Nephron progenitor cell (in vitro differentiated cells): ENCODE measurements around the gene MDM1.

Experiments
- DNase-seq: peaks from one replicate; pipeline ENCODE4 v3.0.0; 2021
- H3K27ac Mint-ChIP-seq: 2 replicates; pipeline ENCODE4 v1.8.0; 2021; ENCODE audit warnings: mild to moderate bottlenecking, moderate library complexity, mixed read lengths
- H3K27me3 Mint-ChIP-seq: 2 replicates; pipeline ENCODE4 v1.8.0; 2021; ENCODE audit warnings: mild to moderate bottlenecking, low read depth, mixed read lengths; ENCODE audit not compliant: poor library complexity
- H3K36me3 Mint-ChIP-seq: 2 replicates; pipeline ENCODE4 v1.8.0; 2021; ENCODE audit warnings: low read depth, mixed read lengths
- H3K4me1 Mint-ChIP-seq: 2 replicates; pipeline ENCODE4 v1.8.0; 2021; ENCODE audit warnings: mixed read lengths
- H3K4me3 Mint-ChIP-seq: 2 replicates; pipeline ENCODE4 v1.8.0; 2021; ENCODE audit warnings: mild to moderate bottlenecking, moderate library complexity, mixed read lengths
- H3K9me3 Mint-ChIP-seq: 2 replicates; pipeline ENCODE4 v1.8.0; 2021; ENCODE audit warnings: mild to moderate bottlenecking, moderate library complexity, mixed read lengths
- CTCF ChIP-seq: fragments of 200-600 bp; sonication (generic); IDR thresholded peaks from 2 replicates; pipeline ENCODE4 v1.5.0; 2021; ENCODE audit warnings: antibody characterized with exemption

MDM1 gene

DNA sequence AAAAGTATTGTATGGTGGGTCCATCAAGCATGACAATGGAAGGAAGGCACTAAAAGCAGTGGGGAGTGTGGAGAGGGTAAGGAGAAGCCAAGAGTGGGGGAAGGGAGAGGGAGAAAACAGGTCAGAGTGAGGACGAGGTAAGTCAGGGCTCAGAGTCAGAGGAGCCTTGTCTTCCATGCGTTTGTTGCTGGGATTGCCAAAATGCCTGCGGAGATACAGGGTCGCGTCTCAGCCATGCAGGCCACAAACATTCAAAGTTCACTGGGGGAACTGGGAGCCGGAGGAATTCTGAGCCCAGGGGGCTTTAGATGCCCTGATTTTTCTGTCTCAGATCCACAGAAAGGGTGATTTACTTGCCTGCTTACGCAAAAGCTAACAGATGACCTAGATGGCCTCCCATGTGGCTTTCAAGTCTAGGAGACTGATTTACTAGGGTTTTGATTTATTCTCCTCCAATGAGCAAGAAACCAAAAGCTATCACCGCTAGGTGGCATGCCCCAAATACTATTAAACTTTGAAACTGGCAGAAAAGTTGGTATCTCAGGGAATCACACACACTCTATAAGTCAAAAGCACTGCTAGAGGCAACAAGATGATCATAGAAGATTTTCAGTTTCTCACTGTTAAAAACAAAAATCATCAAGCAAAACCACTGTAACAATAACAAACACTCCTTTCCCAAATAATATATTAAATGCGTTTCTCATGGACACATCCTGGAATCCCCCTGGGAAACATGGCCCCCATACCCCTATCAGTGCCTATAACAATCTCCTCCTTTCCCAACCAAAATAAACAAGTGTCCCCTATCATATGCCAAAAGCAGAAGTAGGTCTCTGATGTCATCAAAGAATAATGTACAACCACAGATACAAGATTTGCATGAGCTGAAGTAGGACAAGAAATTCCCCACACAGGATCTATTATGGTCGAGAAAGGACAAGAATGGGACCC lies 26.6 kb upstream of the MDM1 start:
- peak; percentile 64 for TF ChIP-seq CTCF
- Mint-ChIP-seq H3K27me3 (no peaks in the 10 kb centered on the region), H3K36me3 (no peaks in the 10 kb centered on the region), H3K9me3 (no peaks in the 10 kb centered on the region), H3K4me3 (peak overlapping the region; percentile 48), H3K27ac (peak overlapping the region; percentile 93), H3K4me1 (peaks cover 38% of the 10 kb centered on the region)
- DNase-seq, result peak; percentile 41

GRCh38 chr12:68356986-68357385 lies 24.8 kb upstream of the MDM1 start:
- Mint-ChIP-seq H3K4me1 (peaks cover 30% of the 10 kb centered on the region), H3K27me3 (peaks cover 5% of the 10 kb centered on the region), H3K9me3 (no peaks in the 10 kb centered on the region), H3K27ac (no peak overlapping the region), H3K36me3 (no peaks in the 10 kb centered on the region), H3K4me3 (no peak overlapping the region)
- no peak for DNase-seq
- no peak for TF ChIP-seq CTCF

DNA sequence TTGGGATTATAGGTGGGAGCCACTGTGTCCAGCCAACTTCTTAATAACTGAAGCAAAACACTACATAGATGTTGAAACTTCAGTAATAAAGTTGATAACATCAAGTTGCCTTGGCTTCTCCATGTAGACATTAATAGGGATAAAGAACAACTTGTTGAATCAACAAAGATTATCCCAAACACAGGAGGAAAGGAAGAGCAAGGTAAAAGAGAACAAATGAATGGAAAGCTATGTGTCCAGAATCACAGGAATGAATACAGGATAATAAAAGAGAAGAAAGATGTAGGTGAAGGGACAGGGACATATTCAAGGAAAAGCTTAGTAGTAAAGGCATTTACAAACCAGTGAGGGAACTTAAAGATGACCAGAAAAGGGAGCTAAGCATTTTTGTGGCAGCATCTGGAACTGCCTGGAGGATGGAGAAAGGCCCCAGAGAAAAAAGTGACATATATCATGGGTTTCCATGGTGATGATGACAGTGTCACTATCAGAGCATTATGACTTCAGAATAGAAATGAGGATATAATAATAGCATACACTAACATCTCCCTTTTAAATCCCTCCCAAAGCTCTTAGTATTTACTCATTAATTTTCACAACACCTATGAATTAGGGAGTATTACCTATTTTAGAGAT lies 24.0 kb upstream of the MDM1 start:
- Mint-ChIP-seq H3K4me1 (peaks cover 30% of the 10 kb centered on the region), H3K4me3 (no peak overlapping the region), H3K27me3 (peaks cover 5% of the 10 kb centered on the region), H3K36me3 (no peaks in the 10 kb centered on the region), H3K27ac (no peak overlapping the region), H3K9me3 (no peaks in the 10 kb centered on the region)
- no peak for TF ChIP-seq CTCF
- no peak for DNase-seq

GRCh38 chr12:68354977-68355541 lies 22.9 kb upstream of the MDM1 start:
- TF ChIP-seq CTCF, result no peak
- Mint-ChIP-seq H3K4me3 (no peak overlapping the region), H3K4me1 (peaks cover 38% of the 10 kb centered on the region), H3K36me3 (no peaks in the 10 kb centered on the region), H3K27ac (no peak overlapping the region), H3K27me3 (peaks cover 8% of the 10 kb centered on the region), H3K9me3 (no peaks in the 10 kb centered on the region)
- no peak for DNase-seq

GRCh38 chr12:68352067-68352466 lies 19.9 kb upstream of the MDM1 start:
- TF ChIP-seq CTCF, result no peak
- Mint-ChIP-seq H3K27ac (no peak overlapping the region), H3K9me3 (no peaks in the 10 kb centered on the region), H3K4me3 (no peak overlapping the region), H3K36me3 (no peaks in the 10 kb centered on the region), H3K4me1 (peaks cover 15% of the 10 kb centered on the region), H3K27me3 (peaks cover 9% of the 10 kb centered on the region)
- DNase-seq, result no peak
